Naive thymus-derived CD4-positive, alpha-beta T cell (primary cell): ENCODE data around the gene OR2A12. TPM values are rescaled to one million over a fixed set of nuclear protein-coding genes. Genes with fewer than 3 reads are reported as not detected.

ENCODE experiments used
- ATAC-seq: fragments of 150-1000 bp; cut with Tn5 transposase; 2 replicates; pipeline ENCODE4 v1.10.0; 2021; ENCODE audit warnings: mild to moderate bottlenecking, moderate library complexity
- CTCF ChIA-PET: fragments of 350-600 bp; sonication (Branson Sonifier 250); formaldehyde crosslinking; loops from one replicate; lab custom pipeline; 2021; ENCODE audit warnings: antibody characterized with exemption; lab: Charles Lee
- POLR2A ChIA-PET: fragments of 350-600 bp; sonication (Branson Sonifier 250); formaldehyde crosslinking; loops from one replicate; lab custom pipeline; 2021; ENCODE audit warnings: antibody characterized with exemption, inconsistent platforms; lab: Charles Lee
- DNase-seq, 9 donors: peaks; one replicate each; pipeline versions ENCODE4 v3.0.0 to v3.0.0-alpha.2; 2020 to 2022; ENCODE audit warnings: mixed read lengths in 1 of 9
- H3K27ac ChIP-seq: one replicate; pipeline ENCODE4 v1.7.0; 2013; ENCODE audit warnings: mild to moderate bottlenecking, low read depth, low read length, moderate library complexity
- H3K27me3 ChIP-seq, 2 donors: one replicate each; pipeline ENCODE4 v1.7.0; 2013; ENCODE audit warnings: low read length in 2 of 2, mild to moderate bottlenecking in 2 of 2, moderate library complexity in 2 of 2; ENCODE audit not compliant: control insufficient read depth in 2 of 2, insufficient read depth in 2 of 2
- H3K36me3 ChIP-seq, 3 experiments: 1 replicate in 2 of 3; 2 replicates in 1 of 3; pipeline ENCODE4 v1.7.0; 2013; ENCODE audit warnings: low read length in 3 of 3, mild to moderate bottlenecking in 3 of 3, moderate library complexity in 1 of 3; ENCODE audit not compliant: insufficient read depth in 3 of 3, control insufficient read depth in 2 of 3
- H3K4me1 ChIP-seq, 2 donors: one replicate each; pipeline ENCODE4 v1.7.0; 2013; ENCODE audit warnings: low read length in 2 of 2, mild to moderate bottlenecking in 2 of 2, moderate library complexity in 1 of 2; ENCODE audit not compliant: control insufficient read depth in 2 of 2, insufficient read depth in 2 of 2
- H3K4me3 ChIP-seq: 2 replicates; pipeline ENCODE4 v1.7.0; 2013; ENCODE audit warnings: mild to moderate bottlenecking, low read length
- H3K9me3 ChIP-seq, 3 experiments: 1 replicate in 2 of 3; 2 replicates in 1 of 3; pipeline ENCODE4 v1.7.0; 2013; ENCODE audit warnings: low read length in 3 of 3; ENCODE audit not compliant: control insufficient read depth in 2 of 3
- H3K27ac Mint-ChIP-seq, 9 donors: one replicate each; pipeline ENCODE4 v1.8.0; 2020 to 2022; ENCODE audit warnings: mixed read lengths in 9 of 9, mild to moderate bottlenecking in 8 of 9, moderate library complexity in 5 of 9, inconsistent platforms in 2 of 9
- H3K27me3 Mint-ChIP-seq, 5 donors: one replicate each; pipeline ENCODE4 v1.8.0; 2021 to 2022; ENCODE audit warnings: mixed read lengths in 5 of 5, mild to moderate bottlenecking in 1 of 5
- H3K36me3 Mint-ChIP-seq, 5 donors: one replicate each; pipeline ENCODE4 v1.8.0; 2020 to 2022; ENCODE audit warnings: mixed read lengths in 5 of 5, mild to moderate bottlenecking in 3 of 5, inconsistent platforms in 1 of 5
- H3K4me1 Mint-ChIP-seq, 7 donors: one replicate each; pipeline ENCODE4 v1.8.0; 2020 to 2022; ENCODE audit warnings: mixed read lengths in 7 of 7, mild to moderate bottlenecking in 3 of 7, inconsistent platforms in 1 of 7
- H3K4me3 Mint-ChIP-seq, 10 donors: one replicate each; pipeline ENCODE4 v1.8.0; 2020 to 2022; ENCODE audit warnings: mild to moderate bottlenecking in 10 of 10, mixed read lengths in 10 of 10, moderate library complexity in 6 of 10, inconsistent platforms in 2 of 10
- H3K9me3 Mint-ChIP-seq, 11 donors: one replicate each; pipeline ENCODE4 v1.8.0; 2020 to 2022; ENCODE audit warnings: mixed read lengths in 11 of 11, mild to moderate bottlenecking in 4 of 11, inconsistent platforms in 1 of 11, moderate library complexity in 1 of 11
- intact Hi-C, 2 donors: fragments of 100-400 bp; cut with micrococcal nuclease; formaldehyde crosslinking; loops; one replicate each; pipeline ENCODE4 v1.15.1; 2023
- polyA plus RNA-seq, 2 donors: library from polyadenylated mRNA; unstranded; fragments of 300-500 nt; fragmentation: Illumina TruSeq; gene quantifications; one replicate each; pipeline ENCODE4 v1.2.3, GENCODE V29; 2021
- total RNA-seq, 6 experiments: library from RNA in 5 of 6; stranded (reverse) in 5 of 6; gene quantifications; 1 replicate in 5 of 6; 2 replicates in 1 of 6; pipeline ENCODE4 v1.2.3 and lab custom pipeline; 2021 to 2026

OR2A12 gene, protein sequence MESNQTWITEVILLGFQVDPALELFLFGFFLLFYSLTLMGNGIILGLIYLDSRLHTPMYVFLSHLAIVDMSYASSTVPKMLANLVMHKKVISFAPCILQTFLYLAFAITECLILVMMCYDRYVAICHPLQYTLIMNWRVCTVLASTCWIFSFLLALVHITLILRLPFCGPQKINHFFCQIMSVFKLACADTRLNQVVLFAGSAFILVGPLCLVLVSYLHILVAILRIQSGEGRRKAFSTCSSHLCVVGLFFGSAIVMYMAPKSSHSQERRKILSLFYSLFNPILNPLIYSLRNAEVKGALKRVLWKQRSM
- total RNA-seq = not detected
- not detected for polyA plus RNA-seq
- total RNA-seq (lab: John Stamatoyannopoulos, UW) = not detected

DNA sequence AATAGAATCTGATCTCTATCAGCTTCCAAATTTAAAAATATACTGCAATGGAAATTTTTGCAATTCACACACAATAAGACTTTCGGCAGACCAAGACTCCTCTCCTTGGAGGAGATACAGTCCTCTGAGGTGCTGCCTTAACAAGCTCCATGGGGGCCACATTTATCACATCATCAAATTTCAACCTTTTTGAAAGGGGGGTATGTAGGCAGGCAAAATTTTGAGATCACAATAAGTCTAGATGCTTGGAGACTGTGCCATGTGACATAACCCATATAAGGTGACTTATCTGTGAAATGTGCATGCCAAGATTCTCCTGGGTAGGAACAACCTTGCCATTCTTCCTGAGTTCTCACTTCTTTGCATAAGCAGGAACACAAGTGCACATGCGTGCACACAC, at the start of gene OR2A12:
OR2A12 (plus strand) TSS at position 301 of the 400 bp plus-strand sequence. CDS start 8,830 bp downstream, outside the sequence.
- Histone ChIP-seq H3K4me3 (no peak within 1 kb of the TSS), H3K9me3 (no peaks in the 10 kb centered on the region), H3K36me3 (no peaks in the 10 kb centered on the region), H3K27me3 (no peaks in the 10 kb centered on the region), H3K27ac (no peak within 1 kb of the TSS), H3K4me1 (no peaks in the 10 kb centered on the region)
- POLR2A ChIA-PET = no interaction called here
- no peak for ATAC-seq
- Mint-ChIP-seq H3K4me1 (no peaks in the 10 kb centered on the region), H3K36me3 (peaks cover 0 to 4% (median 0%) of the 10 kb centered on the region in 5 donors), H3K27ac (no peak within 1 kb of the TSS), H3K27me3 (peaks cover 0 to 13% (median 2%) of the 10 kb centered on the region in 5 donors), H3K9me3 (peaks cover 0 to 11% (median 4%) of the 10 kb centered on the region in 11 donors), H3K4me3 (no peak within 1 kb of the TSS)
- DNase-seq = no peak
- intact Hi-C loops = no loop called here
- CTCF ChIA-PET = no interaction called here

DNA sequence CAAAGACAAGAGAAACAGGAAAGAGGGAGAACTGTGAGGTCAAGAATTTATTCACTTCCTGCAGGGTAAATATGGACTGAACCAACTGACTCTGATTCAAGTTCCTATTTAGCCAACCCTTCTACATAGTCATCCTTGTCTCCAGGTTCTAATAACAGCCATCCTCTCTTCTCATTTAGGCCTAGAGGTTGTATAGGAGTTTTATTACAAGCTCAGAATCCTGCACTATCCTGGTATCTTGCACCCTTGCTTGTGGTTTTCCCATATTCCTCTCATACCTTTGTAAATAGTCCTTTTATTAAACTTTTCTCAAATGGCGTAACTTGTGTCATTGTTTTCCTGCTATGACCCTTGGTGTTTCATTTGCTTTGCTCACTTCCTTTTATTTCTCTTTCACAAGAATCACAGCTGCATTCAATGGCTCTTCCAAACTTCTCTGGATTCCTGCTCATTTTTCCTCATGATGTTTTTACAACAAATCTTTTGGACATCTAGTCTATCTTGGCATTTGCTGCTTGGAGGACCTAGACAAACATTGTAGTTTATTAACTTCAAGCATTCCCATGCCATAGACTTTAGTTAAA, 49.7 kb upstream of the OR2A12 start:
- Histone ChIP-seq H3K4me1 (no peaks in the 10 kb centered on the region), H3K9me3 (no peaks in the 10 kb centered on the region), H3K36me3 (no peaks in the 10 kb centered on the region), H3K4me3 (no peak overlapping the region), H3K27ac (no peak overlapping the region), H3K27me3 (no peaks in the 10 kb centered on the region)
- Mint-ChIP-seq H3K4me3 (no peak overlapping the region), H3K4me1 (no peaks in the 10 kb centered on the region), H3K9me3 (no peaks in the 10 kb centered on the region), H3K27me3 (peaks cover 9 to 32% (median 20%) of the 10 kb centered on the region in 5 donors), H3K36me3 (no peaks in the 10 kb centered on the region), H3K27ac (no peak overlapping the region)
- intact Hi-C loops = loop anchor here in 1 of 2 donors (5.0 kb wide), 1 partner anchor 79 kb away; no protein-coding TSS in a partner anchor
- ChIA-PET POLR2A (no interaction called here), CTCF (no interaction called here)
- ATAC-seq = no peak
- no peak for DNase-seq

DNA sequence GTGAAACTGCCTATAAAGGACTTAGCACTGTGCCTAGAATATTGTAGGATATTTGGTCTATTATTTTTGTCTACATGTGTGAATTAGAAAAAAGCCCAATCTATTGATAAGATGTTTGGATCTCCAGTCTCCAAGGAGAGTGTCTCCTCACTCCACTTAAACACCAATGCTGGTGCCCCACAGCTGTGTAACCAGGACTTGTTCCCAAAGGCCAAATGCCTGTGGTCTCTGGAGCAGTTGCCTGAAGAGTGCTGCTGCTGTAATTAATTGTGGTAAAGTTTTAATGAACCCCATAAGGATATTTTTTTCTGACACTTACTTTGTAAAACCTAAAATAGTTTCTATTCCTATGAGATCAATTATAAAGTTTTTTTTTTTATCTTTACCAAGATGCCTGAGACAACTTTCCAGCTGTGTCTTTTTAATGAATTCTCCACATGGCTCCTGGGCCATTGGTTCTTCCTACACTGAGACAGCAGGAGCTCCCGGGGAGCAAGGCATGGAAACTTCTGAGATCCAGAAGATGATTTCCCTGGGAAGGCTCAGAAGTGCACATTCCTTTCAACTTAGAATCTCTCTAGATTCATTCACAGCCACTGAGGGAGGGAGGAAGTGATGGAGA, 48.6 kb upstream of the OR2A12 start:
- ChIA-PET CTCF (no interaction called here), POLR2A (no interaction called here)
- no peak overlapping the region for H3K4me3 ChIP-seq
- Mint-ChIP-seq H3K27ac (no peak overlapping the region), H3K4me1 (no peaks in the 10 kb centered on the region), H3K9me3 (no peaks in the 10 kb centered on the region), H3K4me3 (no peak overlapping the region), H3K36me3 (no peaks in the 10 kb centered on the region), H3K27me3 (peaks cover 6 to 23% (median 13%) of the 10 kb centered on the region in 5 donors)
- no peaks in the 10 kb centered on the region for H3K36me3 ChIP-seq
- ATAC-seq = no peak
- H3K27me3 ChIP-seq = no peaks in the 10 kb centered on the region
- no peak overlapping the region for H3K27ac ChIP-seq
- intact Hi-C loops = loop anchor here in 1 of 2 donors (5.0 kb wide), 1 partner anchor 80 kb away; no protein-coding TSS in a partner anchor
- H3K9me3 ChIP-seq = no peaks in the 10 kb centered on the region
- no peak for DNase-seq
- H3K4me1 ChIP-seq = no peaks in the 10 kb centered on the region

DNA sequence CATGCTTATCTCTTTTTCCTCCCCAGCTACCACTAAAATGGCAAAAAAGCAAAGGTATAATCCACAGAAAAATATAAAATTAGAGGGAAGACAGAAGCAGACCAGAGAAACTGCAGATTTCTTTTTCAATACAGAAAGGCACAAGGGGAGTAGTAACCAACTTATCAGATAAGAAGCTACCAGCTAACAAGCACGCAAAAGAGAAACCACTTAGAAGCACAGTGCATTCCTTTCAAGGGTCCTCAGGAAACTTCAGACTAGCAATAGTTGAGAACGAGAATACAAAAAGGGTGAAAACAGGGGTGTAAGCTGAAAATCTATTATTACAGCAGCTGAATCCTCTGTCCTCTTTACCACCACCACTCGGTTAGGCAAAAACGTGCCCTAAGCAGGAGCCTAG, 47.2 kb upstream of the OR2A12 start:
- H3K36me3 ChIP-seq = no peaks in the 10 kb centered on the region
- Mint-ChIP-seq H3K36me3 (no peaks in the 10 kb centered on the region), H3K27ac (no peak overlapping the region), H3K9me3 (no peaks in the 10 kb centered on the region), H3K27me3 (peaks cover 4 to 20% (median 5%) of the 10 kb centered on the region in 5 donors), H3K4me3 (no peak overlapping the region), H3K4me1 (no peaks in the 10 kb centered on the region)
- no peaks in the 10 kb centered on the region for H3K4me1 ChIP-seq
- DNase-seq (no peak), ATAC-seq (no peak)
- no peak overlapping the region for H3K4me3 ChIP-seq
- no peaks in the 10 kb centered on the region for H3K27me3 ChIP-seq
- H3K27ac ChIP-seq = no peak overlapping the region
- intact Hi-C loops = loop anchor here in 1 of 2 donors (5.0 kb wide), 1 partner anchor 82 kb away; no protein-coding TSS in a partner anchor
- CTCF ChIA-PET = no interaction called here
- no peaks in the 10 kb centered on the region for H3K9me3 ChIP-seq
- POLR2A ChIA-PET = no interaction called here

DNA sequence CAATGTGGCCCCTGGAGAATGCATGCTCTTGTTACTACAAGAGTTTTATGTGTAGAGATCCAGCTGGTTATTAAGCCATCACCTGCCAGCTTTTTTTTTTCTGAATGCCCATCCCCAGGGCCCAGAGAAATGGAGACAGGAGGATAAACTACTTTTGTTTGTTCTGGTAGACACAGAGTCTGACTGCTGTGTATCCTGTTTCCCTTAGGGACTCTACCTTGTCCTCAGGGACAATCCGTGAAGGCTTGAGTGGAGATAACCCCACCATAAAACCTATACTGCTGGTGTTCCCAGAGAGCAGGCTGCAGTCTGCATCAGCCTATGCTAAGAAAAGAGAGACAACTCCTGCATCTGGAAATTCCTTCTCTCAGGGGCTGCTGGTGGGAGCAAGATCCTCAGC, 37.4 kb upstream of the OR2A12 start, which contains the start of gene OR2A5:
OR2A5 (plus strand) TSS at position 301 of the 400 bp plus-strand sequence. CDS start 1,454 bp downstream, outside the sequence.
- intact Hi-C loops = no loop called here
- Mint-ChIP-seq H3K4me1 (peaks cover 0 to 1% (median 0%) of the 10 kb centered on the region in 7 donors), H3K9me3 (peaks cover 0 to 3% (median 0%) of the 10 kb centered on the region in 11 donors), H3K27me3 (peaks cover 7 to 32% (median 17%) of the 10 kb centered on the region in 5 donors), H3K27ac (no peak within 1 kb of the TSS), H3K36me3 (no peaks in the 10 kb centered on the region), H3K4me3 (no peak within 1 kb of the TSS)
- Histone ChIP-seq H3K27me3 (no peaks in the 10 kb centered on the region), H3K4me1 (no peaks in the 10 kb centered on the region), H3K4me3 (no peak within 1 kb of the TSS), H3K27ac (no peak within 1 kb of the TSS), H3K9me3 (no peaks in the 10 kb centered on the region), H3K36me3 (no peaks in the 10 kb centered on the region)
- ATAC-seq (no peak), DNase-seq (no peak)
- ChIA-PET POLR2A (no interaction called here), CTCF (interaction anchor here (0.7 kb wide), 1 partner anchor 15 kb away, joined by 4 read pairs; no protein-coding TSS in a partner anchor)

DNA sequence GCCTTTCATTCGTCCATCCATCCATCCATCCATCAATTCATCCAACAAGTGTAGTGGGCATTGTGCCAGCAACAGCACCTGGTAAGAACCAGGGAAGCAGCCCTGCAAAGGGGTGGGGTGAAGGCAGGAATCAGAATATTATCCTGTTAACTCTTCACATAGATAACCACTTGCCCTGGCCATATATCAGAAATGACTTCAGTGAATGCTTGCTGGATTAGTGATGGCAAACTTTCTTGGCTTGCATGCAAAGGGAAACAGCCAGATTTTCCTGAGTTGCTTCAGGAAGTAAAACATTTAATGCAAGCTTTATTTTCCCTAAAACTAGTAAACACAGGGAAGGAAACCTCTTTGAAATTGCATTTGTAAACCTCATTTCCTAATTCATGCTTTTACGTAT, 36.6 kb upstream of the OR2A12 start:
- Histone ChIP-seq H3K4me3 (no peak overlapping the region), H3K36me3 (no peaks in the 10 kb centered on the region), H3K27ac (no peak overlapping the region), H3K9me3 (no peaks in the 10 kb centered on the region), H3K27me3 (no peaks in the 10 kb centered on the region), H3K4me1 (no peaks in the 10 kb centered on the region)
- ATAC-seq = no peak
- no peak for DNase-seq
- H3K36me3 Mint-ChIP-seq = no peaks in the 10 kb centered on the region
- peaks cover 0 to 1% (median 0%) of the 10 kb centered on the region in 7 donors for H3K4me1 Mint-ChIP-seq
- H3K4me3 Mint-ChIP-seq = no peak overlapping the region
- POLR2A ChIA-PET = no interaction called here
- intact Hi-C loops = no loop called here
- no peak overlapping the region for H3K27ac Mint-ChIP-seq
- CTCF ChIA-PET = interaction anchor here (0.6 kb wide), 1 partner anchor 581 kb away, joined by 9 read pairs; no protein-coding TSS in a partner anchor
- peaks cover 0 to 3% (median 0%) of the 10 kb centered on the region in 11 donors for H3K9me3 Mint-ChIP-seq
- H3K27me3 Mint-ChIP-seq = peaks cover 10 to 32% (median 20%) of the 10 kb centered on the region in 5 donors
